Measurements from ENCODE around the gene FAM184A. TPM values are rescaled to one million over a fixed set of nuclear protein-coding genes. Genes with fewer than 3 reads are reported as not detected.
"Not testable (repeated sequence)": the region's sequence is repeated elsewhere in the genome, so short reads cannot be mapped to it uniquely, and the experiment has no call there.

FAM184A gene
- total and polyA plus RNA-seq, 2 experiments from 2014 or later, result 0.25 TPM; not detected in 1

DNA sequence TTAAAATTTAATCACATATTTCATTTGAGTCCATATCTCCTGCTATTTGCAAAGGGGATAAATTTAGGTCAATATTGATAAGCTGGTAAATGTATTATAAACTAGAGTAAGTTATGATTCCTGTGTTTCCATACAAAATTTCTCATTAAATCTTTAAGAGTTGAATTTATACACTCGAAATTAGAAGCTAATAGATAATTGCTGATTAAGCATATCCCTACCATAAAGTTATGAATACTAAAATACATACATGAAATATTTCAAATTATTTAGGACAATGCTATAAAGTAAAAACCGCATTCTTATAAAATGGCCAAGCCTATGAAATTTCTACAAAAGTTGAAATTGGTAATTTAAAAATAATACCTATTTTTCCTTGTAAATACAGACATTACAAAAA is 71.5 kb downstream of the FAM184A start:
- Histone ChIP-seq H3K4me3 (no peak overlapping the region), H3K4me1 (ENCODE audit: insufficient read depth) (no peaks in the 10 kb centered on the region), H3K79me2 (ENCODE audit: insufficient read depth) (no peaks in the 10 kb centered on the region), H3K9me3 (ENCODE audit: low read depth) (no peaks in the 10 kb centered on the region), H3F3A (ENCODE audit: insufficient read depth) (no peaks in the 10 kb centered on the region), H3K27me3 (replicated peaks; ENCODE audit: insufficient read depth) (no peaks in the 10 kb centered on the region), H3K27ac (no peak overlapping the region), H3K4me2 (ENCODE audit: unreplicated experiment) (no peak overlapping the region), H3K9me2 (ENCODE audit: insufficient read depth) (no peaks in the 10 kb centered on the region), H3K9ac (no peak overlapping the region), H3K36me3 (ENCODE audit: low read depth) (no peaks in the 10 kb centered on the region), H2AFZ (no peak overlapping the region), H4K20me1 (ENCODE audit: insufficient read depth) (no peaks in the 10 kb centered on the region)
- no peak for DNase-seq
- in situ Hi-C loops (cut with MboI), result no loop called here
- no peak for TF ChIP-seq EZH2 (IDR thresholded peaks at IDR 0.05; ENCODE audit: insufficient read depth, poor library complexity, severe bottlenecking)
- no peak for TF ChIP-seq EZH2phosphoT487 (IDR thresholded peaks at IDR 0.05; ENCODE audit: insufficient read depth, low read depth)
- 31 to 37% methylated on average over 2 of the region's 2 CpGs for WGBS, 2 experiments (ENCODE audit: low coverage in 1 of 2, low lambda C conversion rate in 2 of 2, missing lambda C conversion rate in 2 of 2)

- no peaks in the 10 kb centered on the region for H3K9me3 ChIP-seq (ENCODE audit: low read depth)
- no peak overlapping the region for H3K9ac ChIP-seq
- in situ Hi-C loops (cut with MboI), result no loop called here
- H3K27me3 ChIP-seq (replicated peaks; ENCODE audit: insufficient read depth), result no peaks in the 10 kb centered on the region
- H3K9me2 ChIP-seq (ENCODE audit: insufficient read depth), result no peaks in the 10 kb centered on the region
- H3K4me3 ChIP-seq, result no peak overlapping the region
- H2AFZ ChIP-seq, result no peak overlapping the region
- no peak for TF ChIP-seq EZH2 (IDR thresholded peaks at IDR 0.05; ENCODE audit: insufficient read depth, poor library complexity, severe bottlenecking)
- no peak for TF ChIP-seq EZH2phosphoT487 (IDR thresholded peaks at IDR 0.05; ENCODE audit: insufficient read depth, low read depth)
- no peaks in the 10 kb centered on the region for H3F3A ChIP-seq (ENCODE audit: insufficient read depth)
- WGBS, 2 experiments (ENCODE audit: low coverage in 1 of 2, low lambda C conversion rate in 2 of 2, missing lambda C conversion rate in 2 of 2), result 88 to 90% methylated on average over 1 of the region's 1 CpG
- H3K4me1 ChIP-seq (ENCODE audit: insufficient read depth), result no peaks in the 10 kb centered on the region
- H4K20me1 ChIP-seq (ENCODE audit: insufficient read depth), result no peaks in the 10 kb centered on the region
- no peaks in the 10 kb centered on the region for H3K36me3 ChIP-seq (ENCODE audit: low read depth)
- no peak for DNase-seq
- H3K79me2 ChIP-seq (ENCODE audit: insufficient read depth), result no peaks in the 10 kb centered on the region
- H3K27ac ChIP-seq, result no peak overlapping the region
- no peak overlapping the region for H3K4me2 ChIP-seq (ENCODE audit: unreplicated experiment)
Measured at GRCh38 chr6:119002069-119002468, 76.4 kb downstream of the FAM184A start.

DNA sequence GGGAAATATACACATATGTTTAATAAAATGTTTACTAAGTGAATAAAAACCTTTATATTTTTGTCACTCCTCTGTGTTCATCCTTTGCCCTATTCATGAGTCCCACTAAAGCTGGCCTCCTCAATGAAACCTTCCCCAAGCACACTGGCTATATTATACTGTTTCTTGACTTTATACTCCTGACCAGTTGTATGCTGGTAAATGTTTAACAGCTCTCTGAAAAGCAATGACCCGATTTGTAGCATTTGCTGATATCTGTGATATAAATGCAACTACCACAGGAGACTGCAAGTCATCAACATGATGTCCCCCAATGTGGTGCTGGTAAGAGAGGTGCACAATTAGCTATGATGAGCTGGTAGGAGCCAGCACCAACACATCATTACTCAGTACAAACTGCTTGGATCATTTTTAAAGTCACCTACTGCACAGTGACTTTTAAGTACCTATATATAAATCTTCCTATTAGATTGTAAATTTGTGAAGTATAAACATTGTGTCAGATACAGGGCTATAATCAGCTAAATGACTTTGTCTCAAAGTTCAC is 78.9 kb downstream of the FAM184A start:
- WGBS, 2 experiments (ENCODE audit: low coverage in 1 of 2, low lambda C conversion rate in 2 of 2, missing lambda C conversion rate in 2 of 2), result 55 to 85% methylated on average over 1 of the region's 1 CpG
- TF ChIP-seq EZH2phosphoT487 (IDR thresholded peaks at IDR 0.05; ENCODE audit: insufficient read depth, low read depth) (no peak), EZH2 (IDR thresholded peaks at IDR 0.05; ENCODE audit: insufficient read depth, poor library complexity, severe bottlenecking) (no peak)
- no peaks in the 10 kb centered on the region for H3F3A ChIP-seq (ENCODE audit: insufficient read depth)

DNA sequence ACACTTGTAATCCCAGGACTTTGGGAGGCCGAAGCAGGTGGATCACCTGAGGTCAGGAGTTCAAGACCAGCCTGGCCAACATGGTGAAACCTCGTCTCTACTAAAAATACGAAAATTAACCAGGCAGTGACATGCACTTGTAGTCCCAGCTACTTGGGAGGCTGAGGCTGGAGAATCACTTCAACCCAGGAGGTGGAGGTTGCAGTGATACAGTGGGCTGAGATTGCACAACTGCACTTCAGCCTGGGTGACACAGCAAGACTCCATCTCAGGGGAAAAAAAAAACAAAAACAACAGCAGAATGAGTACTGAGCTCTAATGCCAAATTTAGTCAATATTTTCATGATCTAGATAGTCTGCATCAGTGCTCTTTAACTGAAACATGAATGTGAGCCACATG is 81.0 kb downstream of the FAM184A start:
- H3K4me1 ChIP-seq (ENCODE audit: insufficient read depth); in situ Hi-C loops (cut with MboI); H3K9ac ChIP-seq; H3F3A ChIP-seq (ENCODE audit: insufficient read depth); H3K4me2 ChIP-seq (ENCODE audit: unreplicated experiment); H3K27ac ChIP-seq; H2AFZ ChIP-seq; H3K9me3 ChIP-seq (ENCODE audit: low read depth); DNase-seq; H3K4me3 ChIP-seq; H4K20me1 ChIP-seq (ENCODE audit: insufficient read depth); H3K9me2 ChIP-seq (ENCODE audit: insufficient read depth); H3K36me3 ChIP-seq (ENCODE audit: low read depth); H3K79me2 ChIP-seq (ENCODE audit: insufficient read depth); H3K27me3 ChIP-seq (replicated peaks; ENCODE audit: insufficient read depth): not testable (repeated sequence)
- 54 to 65% methylated on average over 3 of the region's 3 CpGs for WGBS, 2 experiments (ENCODE audit: low coverage in 1 of 2, low lambda C conversion rate in 2 of 2, missing lambda C conversion rate in 2 of 2)

More for the DNA sequence above, 78.9 kb downstream of the FAM184A start:
- H3K4me3 ChIP-seq, result no peak overlapping the region
- no peaks in the 10 kb centered on the region for H3K9me2 ChIP-seq (ENCODE audit: insufficient read depth)
- no peak overlapping the region for H3K27ac ChIP-seq
- DNase-seq, result no peak
- H2AFZ ChIP-seq, result no peak overlapping the region
- H3K9me3 ChIP-seq (ENCODE audit: low read depth), result no peaks in the 10 kb centered on the region
- H4K20me1 ChIP-seq (ENCODE audit: insufficient read depth), result no peaks in the 10 kb centered on the region
- H3K4me2 ChIP-seq (ENCODE audit: unreplicated experiment), result no peak overlapping the region
- no peaks in the 10 kb centered on the region for H3K27me3 ChIP-seq (replicated peaks; ENCODE audit: insufficient read depth)
- no peak overlapping the region for H3K9ac ChIP-seq
- in situ Hi-C loops (cut with MboI), result no loop called here
- H3K79me2 ChIP-seq (ENCODE audit: insufficient read depth), result no peaks in the 10 kb centered on the region
- H3K4me1 ChIP-seq (ENCODE audit: insufficient read depth), result no peaks in the 10 kb centered on the region
- no peaks in the 10 kb centered on the region for H3K36me3 ChIP-seq (ENCODE audit: low read depth)

GRCh38 chr6:118996289-118996820 is 82.1 kb downstream of the FAM184A start:
- H3K4me3 ChIP-seq, result no peak overlapping the region
- no peaks in the 10 kb centered on the region for H3K36me3 ChIP-seq (ENCODE audit: low read depth)
- in situ Hi-C loops (cut with MboI), result no loop called here
- no peaks in the 10 kb centered on the region for H3K4me1 ChIP-seq (ENCODE audit: insufficient read depth)
- H4K20me1 ChIP-seq (ENCODE audit: insufficient read depth), result no peaks in the 10 kb centered on the region
- H3K27me3 ChIP-seq (replicated peaks; ENCODE audit: insufficient read depth), result no peaks in the 10 kb centered on the region
- H3F3A ChIP-seq (ENCODE audit: insufficient read depth), result no peaks in the 10 kb centered on the region
- no peaks in the 10 kb centered on the region for H3K79me2 ChIP-seq (ENCODE audit: insufficient read depth)
- H2AFZ ChIP-seq, result no peak overlapping the region
- TF ChIP-seq EZH2 (IDR thresholded peaks at IDR 0.05; ENCODE audit: insufficient read depth, poor library complexity, severe bottlenecking) (no peak), EZH2phosphoT487 (IDR thresholded peaks at IDR 0.05; ENCODE audit: insufficient read depth, low read depth) (no peak)
- no peak overlapping the region for H3K27ac ChIP-seq
- H3K9ac ChIP-seq, result no peak overlapping the region
- DNase-seq, result no peak
- H3K9me3 ChIP-seq (ENCODE audit: low read depth), result no peaks in the 10 kb centered on the region
- H3K9me2 ChIP-seq (ENCODE audit: insufficient read depth), result no peaks in the 10 kb centered on the region
- WGBS, 2 experiments (ENCODE audit: low coverage in 1 of 2, low lambda C conversion rate in 2 of 2, missing lambda C conversion rate in 2 of 2), result 82 to 86% methylated on average over 4 of the region's 4 CpGs
- H3K4me2 ChIP-seq (ENCODE audit: unreplicated experiment), result no peak overlapping the region

Measured in GM23248 (cell line).